D721Med (cell line): ENCODE results near the gene ADCY9.

ENCODE experiments used
- DNase-seq: peaks from one replicate; pipeline ENCODE4 v3.0.0; 2011; ENCODE audit warnings: low spot score; ENCODE audit not compliant: insufficient read length
- FAIRE-seq: peaks from 2 replicates; lab custom pipeline; 2011; peaks lifted over from hg19 to GRCh38; lab: Jason Lieb, UNC
- TF ChIP-seq, protein P1 (sequence below): IDR thresholded peaks from 2 replicates; pipeline ENCODE4 v1.5.1; 2012; ENCODE audit warnings: mild to moderate bottlenecking, control low read depth; ENCODE audit not compliant: insufficient read depth; ENCODE audit errors: missing control alignments

Gene ADCY9

GRCh38 chr16:4087990-4088577, 28.2 kb downstream of the ADCY9 start:
- DNase-seq = no peak
- TF ChIP-seq, protein P1, sequence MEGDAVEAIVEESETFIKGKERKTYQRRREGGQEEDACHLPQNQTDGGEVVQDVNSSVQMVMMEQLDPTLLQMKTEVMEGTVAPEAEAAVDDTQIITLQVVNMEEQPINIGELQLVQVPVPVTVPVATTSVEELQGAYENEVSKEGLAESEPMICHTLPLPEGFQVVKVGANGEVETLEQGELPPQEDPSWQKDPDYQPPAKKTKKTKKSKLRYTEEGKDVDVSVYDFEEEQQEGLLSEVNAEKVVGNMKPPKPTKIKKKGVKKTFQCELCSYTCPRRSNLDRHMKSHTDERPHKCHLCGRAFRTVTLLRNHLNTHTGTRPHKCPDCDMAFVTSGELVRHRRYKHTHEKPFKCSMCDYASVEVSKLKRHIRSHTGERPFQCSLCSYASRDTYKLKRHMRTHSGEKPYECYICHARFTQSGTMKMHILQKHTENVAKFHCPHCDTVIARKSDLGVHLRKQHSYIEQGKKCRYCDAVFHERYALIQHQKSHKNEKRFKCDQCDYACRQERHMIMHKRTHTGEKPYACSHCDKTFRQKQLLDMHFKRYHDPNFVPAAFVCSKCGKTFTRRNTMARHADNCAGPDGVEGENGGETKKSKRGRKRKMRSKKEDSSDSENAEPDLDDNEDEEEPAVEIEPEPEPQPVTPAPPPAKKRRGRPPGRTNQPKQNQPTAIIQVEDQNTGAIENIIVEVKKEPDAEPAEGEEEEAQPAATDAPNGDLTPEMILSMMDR = no peak
- FAIRE-seq = no peak

- no peak for DNase-seq
- TF ChIP-seq, protein P1 = no peak
- no peak for FAIRE-seq
Measured at GRCh38 chr16:4087099-4087885, 28.9 kb downstream of the ADCY9 start.

GRCh38 chr16:4086153-4086552, 30.1 kb downstream of the ADCY9 start:
- TF ChIP-seq, protein P1 = no peak
- no peak for FAIRE-seq

GRCh38 chr16:4085405-4085970, 30.8 kb downstream of the ADCY9 start:
- no peak for FAIRE-seq
- no peak for DNase-seq
- TF ChIP-seq, protein P1 = no peak

More at GRCh38 chr16:4086153-4086552, 30.1 kb downstream of the ADCY9 start:
- DNase-seq = no peak

- TF ChIP-seq, protein P1 = no peak
- DNase-seq (no peak), FAIRE-seq (no peak)
Measured at GRCh38 chr16:4083347-4083870, 32.8 kb downstream of the ADCY9 start.

DNA sequence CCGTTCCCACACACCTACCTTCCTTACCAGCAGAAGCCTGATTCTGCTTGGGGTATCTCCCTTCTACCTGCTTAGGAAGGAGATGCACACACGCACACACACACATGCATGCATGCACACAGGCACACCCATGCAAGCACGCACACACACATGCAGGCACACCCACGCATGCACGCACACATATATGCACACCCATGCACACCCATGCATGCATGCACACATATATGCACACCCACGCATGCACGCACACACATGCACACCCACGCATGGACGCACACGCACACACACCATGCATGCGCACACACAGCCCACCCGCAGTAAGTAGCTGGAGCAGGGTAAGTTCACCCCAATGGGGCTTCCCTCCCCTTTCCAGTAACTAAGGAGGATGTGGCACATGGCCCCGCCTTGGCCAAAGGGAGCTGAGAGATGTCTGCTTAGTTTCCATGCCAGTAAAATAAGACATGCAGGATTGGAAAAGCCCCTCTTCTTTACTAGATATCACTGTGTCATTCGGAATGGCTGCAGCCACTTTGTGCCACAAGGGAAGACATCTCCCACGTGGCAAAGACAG, 33.7 kb downstream of the ADCY9 start:
- no peak for FAIRE-seq
- TF ChIP-seq, protein P1 = no peak
- no peak for DNase-seq
